ENCODE measurements around the gene MCF2L. TPM values are rescaled to one million over a fixed set of nuclear protein-coding genes. Genes with fewer than 3 reads are reported as not detected.
"Not testable (repeated sequence)": the region's sequence is repeated elsewhere in the genome, so short reads cannot be mapped to it uniquely, and the experiment has no call there.

The MCF2L gene
- total RNA-seq, 1 experiment from 2014 or later = not detected

GRCh38 chr13:113105032-113105920 is 136.3 kb downstream of the MCF2L start, which contains the start of gene F7:
Gene F7 (plus strand): TSS chr13:113105791. CDS start chr13:113105842, 51 bp downstream.
- DNase-seq (ENCODE audit: unreplicated experiment) = no peak
- intact Hi-C loops (cut with micrococcal nuclease) = no loop called here
- no TSS peak for BruUV-seq (replicated peaks)
- Mint-ChIP-seq H3K27ac (ENCODE audit: low read depth, unreplicated experiment) (no peak within 1 kb of the TSS), H3K36me3 (ENCODE audit: insufficient read depth, unreplicated experiment) (no peaks in the 10 kb centered on the region), H3K27me3 (ENCODE audit: insufficient read depth, unreplicated experiment) (no peaks in the 10 kb centered on the region), H3K9me3 (ENCODE audit: unreplicated experiment) (no peaks in the 10 kb centered on the region), H3K4me1 (ENCODE audit: insufficient read depth, unreplicated experiment) (no peaks in the 10 kb centered on the region), H3K4me3 (ENCODE audit: unreplicated experiment) (no peak within 1 kb of the TSS)
- TF ChIP-seq CTCF (IDR thresholded peaks at IDR 0.05; ENCODE audit: unreplicated experiment) = no peak
- CTCF ChIA-PET = interaction anchor here (0.5 to 0.7 kb wide), 2 partner anchors 42 to 72 kb away, joined by 3 read pairs; no protein-coding TSS in a partner anchor
- POLR2A ChIA-PET = no interaction called here

- intact Hi-C loops (cut with micrococcal nuclease) = no loop called here
- no peaks in the 10 kb centered on the region for H3K36me3 Mint-ChIP-seq (ENCODE audit: insufficient read depth, unreplicated experiment)
- no peak for TF ChIP-seq CTCF (IDR thresholded peaks at IDR 0.05; ENCODE audit: unreplicated experiment)
- CTCF ChIA-PET = interaction anchor here (0.5 kb wide), 1 partner anchor 43 kb away, joined by 3 read pairs; no protein-coding TSS in a partner anchor
- no peaks in the 10 kb centered on the region for H3K4me1 Mint-ChIP-seq (ENCODE audit: insufficient read depth, unreplicated experiment)
- H3K27ac Mint-ChIP-seq (ENCODE audit: low read depth, unreplicated experiment) = no peak overlapping the region
- no peaks in the 10 kb centered on the region for H3K27me3 Mint-ChIP-seq (ENCODE audit: insufficient read depth, unreplicated experiment)
- POLR2A ChIA-PET = no interaction called here
- H3K9me3 Mint-ChIP-seq (ENCODE audit: unreplicated experiment) = no peaks in the 10 kb centered on the region
- no peak overlapping the region for H3K4me3 Mint-ChIP-seq (ENCODE audit: unreplicated experiment)
- no TSS peak for BruUV-seq (replicated peaks)
- no peak for DNase-seq (ENCODE audit: unreplicated experiment)
Observed at GRCh38 chr13:113105921-113106452, 137.0 kb downstream of the MCF2L start.

GRCh38 chr13:113106711-113107351 is 137.8 kb downstream of the MCF2L start:
- BruUV-seq (replicated peaks) = no TSS peak
- DNase-seq (ENCODE audit: unreplicated experiment) = no peak
- Mint-ChIP-seq H3K9me3 (ENCODE audit: unreplicated experiment) (no peaks in the 10 kb centered on the region), H3K4me3 (ENCODE audit: unreplicated experiment) (no peak overlapping the region), H3K4me1 (ENCODE audit: insufficient read depth, unreplicated experiment) (no peaks in the 10 kb centered on the region), H3K27me3 (ENCODE audit: insufficient read depth, unreplicated experiment) (no peaks in the 10 kb centered on the region), H3K27ac (ENCODE audit: low read depth, unreplicated experiment) (no peak overlapping the region), H3K36me3 (ENCODE audit: insufficient read depth, unreplicated experiment) (no peaks in the 10 kb centered on the region)
- ChIA-PET CTCF (no interaction called here), POLR2A (no interaction called here)
- TF ChIP-seq CTCF (IDR thresholded peaks at IDR 0.05; ENCODE audit: unreplicated experiment) = no peak
- intact Hi-C loops (cut with micrococcal nuclease) = no loop called here

- H3K4me1 Mint-ChIP-seq (ENCODE audit: insufficient read depth, unreplicated experiment); POLR2A ChIA-PET; BruUV-seq (replicated peaks); CTCF ChIA-PET; H3K27me3 Mint-ChIP-seq (ENCODE audit: insufficient read depth, unreplicated experiment); H3K9me3 Mint-ChIP-seq (ENCODE audit: unreplicated experiment); DNase-seq (ENCODE audit: unreplicated experiment); intact Hi-C loops (cut with micrococcal nuclease); H3K36me3 Mint-ChIP-seq (ENCODE audit: insufficient read depth, unreplicated experiment); H3K27ac Mint-ChIP-seq (ENCODE audit: low read depth, unreplicated experiment); H3K4me3 Mint-ChIP-seq (ENCODE audit: unreplicated experiment): not testable (repeated sequence)
Observed at GRCh38 chr13:113108521-113108920, 139.5 kb downstream of the MCF2L start.
